Osteoblast (primary cell): ENCODE measurements around the gene ANO2. TPM values are rescaled to one million over a fixed set of nuclear protein-coding genes. Genes with fewer than 3 reads are reported as not detected.

Source experiments
- DNase-seq: peaks from one replicate; pipeline ENCODE4 v3.0.0; 2011; ENCODE audit warnings: low spot score, mixed read lengths; ENCODE audit not compliant: insufficient read length; ENCODE audit errors: missing footprints
- H2AFZ ChIP-seq: 2 replicates; pipeline ENCODE4 v1.6.0; 2011; ENCODE audit warnings: mild to moderate bottlenecking, low read length
- H3K27ac ChIP-seq: 2 replicates; pipeline ENCODE4 v1.5.1; 2011; ENCODE audit warnings: mild to moderate bottlenecking, low read depth, low read length, moderate library complexity
- H3K27me3 ChIP-seq: 2 replicates; pipeline ENCODE4 v1.6.0; 2012; ENCODE audit warnings: mild to moderate bottlenecking, control low read depth, inconsistent platforms, low read length, moderate library complexity; ENCODE audit not compliant: insufficient read depth
- H3K36me3 ChIP-seq: 2 replicates; pipeline ENCODE4 v1.5.1; 2011; ENCODE audit warnings: mild to moderate bottlenecking, low read length, control low read depth, moderate library complexity; ENCODE audit not compliant: insufficient read depth
- H3K4me1 ChIP-seq: 2 replicates; pipeline ENCODE4 v1.5.1; 2011; ENCODE audit warnings: mild to moderate bottlenecking, low read length, control low read depth, moderate library complexity; ENCODE audit not compliant: insufficient read depth
- H3K4me2 ChIP-seq: 2 replicates; pipeline ENCODE4 v1.6.0; 2011; ENCODE audit warnings: mild to moderate bottlenecking, low read length; ENCODE audit not compliant: insufficient read depth
- H3K4me3 ChIP-seq: fragments of 200-600 bp; sonication (generic); 3 replicates; pipeline ENCODE4 v1.5.1; 2012; ENCODE audit warnings: mild to moderate bottlenecking, low read length, inconsistent platforms; ENCODE audit not compliant: insufficient read depth
- H3K79me2 ChIP-seq: 2 replicates; pipeline ENCODE4 v1.6.0; 2012; ENCODE audit warnings: mild to moderate bottlenecking, low read length, control low read depth, inconsistent platforms; ENCODE audit not compliant: insufficient read depth
- H3K9me3 ChIP-seq: 2 replicates; pipeline ENCODE4 v1.5.1; 2011; ENCODE audit warnings: low read depth, low read length, control low read depth
- H4K20me1 ChIP-seq: 2 replicates; pipeline ENCODE4 v1.6.0; 2012; ENCODE audit warnings: mild to moderate bottlenecking, low read length, control low read depth; ENCODE audit not compliant: insufficient read depth
- total RNA-seq: library from RNA; depleted of rRNA; stranded (reverse); fragments of >200 nt; gene quantifications from 2 replicates; pipeline ENCODE4 v1.2.3, GENCODE V29; 2012
- TF ChIP-seq, protein P1 (sequence below): IDR thresholded peaks from 2 replicates; pipeline ENCODE4 v1.5.1; 2011; ENCODE audit warnings: mild to moderate bottlenecking, low read depth, low read length, moderate library complexity; ENCODE audit errors: extremely low read depth

Gene ANO2
- total RNA-seq, 1 donor, result under 0.01 TPM

DNA sequence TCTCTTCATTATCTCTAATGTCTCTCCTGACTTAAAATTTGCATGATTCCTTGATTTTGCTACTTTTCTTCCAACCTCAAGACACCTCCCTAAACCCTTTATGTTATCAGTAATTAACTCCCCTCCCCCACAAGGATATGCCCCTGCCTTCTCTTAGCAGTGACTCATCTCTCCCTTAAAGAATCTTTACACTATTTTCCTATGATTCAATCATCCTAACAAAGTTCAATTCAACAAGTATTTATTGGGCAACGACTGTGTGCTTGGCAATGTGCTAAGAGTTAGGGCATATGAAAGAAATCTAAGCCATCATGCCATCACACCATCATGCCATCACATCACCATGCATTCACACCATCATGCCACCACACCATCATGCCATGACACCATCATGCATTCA, 80.1 kb downstream of the ANO2 start:
- no peaks in the 10 kb centered on the region for H3K27me3 ChIP-seq
- no peaks in the 10 kb centered on the region for H3K4me1 ChIP-seq
- H3K36me3 ChIP-seq, result no peaks in the 10 kb centered on the region
- no peaks in the 10 kb centered on the region for H3K9me3 ChIP-seq
- DNase-seq, result no peak
- no peaks in the 10 kb centered on the region for H4K20me1 ChIP-seq
- TF ChIP-seq, protein P1, sequence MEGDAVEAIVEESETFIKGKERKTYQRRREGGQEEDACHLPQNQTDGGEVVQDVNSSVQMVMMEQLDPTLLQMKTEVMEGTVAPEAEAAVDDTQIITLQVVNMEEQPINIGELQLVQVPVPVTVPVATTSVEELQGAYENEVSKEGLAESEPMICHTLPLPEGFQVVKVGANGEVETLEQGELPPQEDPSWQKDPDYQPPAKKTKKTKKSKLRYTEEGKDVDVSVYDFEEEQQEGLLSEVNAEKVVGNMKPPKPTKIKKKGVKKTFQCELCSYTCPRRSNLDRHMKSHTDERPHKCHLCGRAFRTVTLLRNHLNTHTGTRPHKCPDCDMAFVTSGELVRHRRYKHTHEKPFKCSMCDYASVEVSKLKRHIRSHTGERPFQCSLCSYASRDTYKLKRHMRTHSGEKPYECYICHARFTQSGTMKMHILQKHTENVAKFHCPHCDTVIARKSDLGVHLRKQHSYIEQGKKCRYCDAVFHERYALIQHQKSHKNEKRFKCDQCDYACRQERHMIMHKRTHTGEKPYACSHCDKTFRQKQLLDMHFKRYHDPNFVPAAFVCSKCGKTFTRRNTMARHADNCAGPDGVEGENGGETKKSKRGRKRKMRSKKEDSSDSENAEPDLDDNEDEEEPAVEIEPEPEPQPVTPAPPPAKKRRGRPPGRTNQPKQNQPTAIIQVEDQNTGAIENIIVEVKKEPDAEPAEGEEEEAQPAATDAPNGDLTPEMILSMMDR, result no peak
- no peak overlapping the region for H3K4me3 ChIP-seq
- no peak overlapping the region for H3K27ac ChIP-seq
- no peak overlapping the region for H2AFZ ChIP-seq
- no peaks in the 10 kb centered on the region for H3K79me2 ChIP-seq
- H3K4me2 ChIP-seq, result no peak overlapping the region

DNA sequence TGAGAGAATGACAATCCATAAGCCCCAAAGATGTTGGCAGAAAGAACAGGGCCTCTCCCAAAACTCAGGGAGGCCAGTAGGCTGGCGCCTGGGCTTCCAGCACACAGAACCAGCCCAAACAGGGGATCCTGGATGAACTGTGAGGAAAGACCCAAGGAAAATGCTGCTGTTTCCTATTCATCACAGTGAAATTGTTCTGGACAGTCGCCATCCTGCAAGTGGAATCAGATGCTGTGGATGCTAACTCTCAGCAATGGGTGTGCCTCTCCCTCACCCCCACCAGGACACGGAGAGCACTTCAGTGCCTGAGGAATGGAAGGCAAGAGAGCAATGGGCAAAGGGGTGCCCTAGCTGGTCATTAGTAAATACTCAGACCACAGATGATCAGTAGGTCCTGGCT, 80.8 kb downstream of the ANO2 start:
- no peaks in the 10 kb centered on the region for H3K9me3 ChIP-seq
- no peaks in the 10 kb centered on the region for H4K20me1 ChIP-seq
- H3K4me3 ChIP-seq, result no peak overlapping the region
- no peak overlapping the region for H2AFZ ChIP-seq
- H3K4me2 ChIP-seq, result no peak overlapping the region
- H3K36me3 ChIP-seq, result no peaks in the 10 kb centered on the region
- TF ChIP-seq, protein P1, result no peak
- DNase-seq, result no peak
- no peaks in the 10 kb centered on the region for H3K79me2 ChIP-seq
- no peaks in the 10 kb centered on the region for H3K4me1 ChIP-seq
- no peaks in the 10 kb centered on the region for H3K27me3 ChIP-seq
- no peak overlapping the region for H3K27ac ChIP-seq

DNA sequence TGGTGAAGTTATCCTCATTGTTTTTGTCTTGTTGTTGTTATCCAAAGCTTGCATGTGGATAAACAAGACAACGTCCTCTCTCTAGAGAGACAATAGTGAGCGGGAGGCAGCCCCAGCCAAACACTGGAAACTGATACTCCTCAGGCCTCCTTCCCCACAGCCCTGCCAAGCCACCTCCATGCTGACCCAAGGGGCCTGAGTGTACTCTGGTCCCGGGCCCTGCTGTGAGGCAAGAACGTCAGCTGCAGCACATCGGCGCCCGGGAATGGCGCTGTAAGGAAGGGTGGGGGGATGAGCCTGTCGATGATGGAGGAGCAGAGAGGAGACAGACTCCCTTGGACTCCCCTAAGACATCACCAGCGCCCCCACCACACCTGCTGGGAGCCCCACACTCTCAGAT, 83.6 kb downstream of the ANO2 start:
- Histone ChIP-seq H3K4me2 (no peak overlapping the region), H2AFZ (no peak overlapping the region), H3K4me3 (no peak overlapping the region), H3K27ac (no peak overlapping the region), H3K9me3 (no peaks in the 10 kb centered on the region), H3K27me3 (no peaks in the 10 kb centered on the region), H3K79me2 (no peaks in the 10 kb centered on the region), H3K36me3 (no peaks in the 10 kb centered on the region), H4K20me1 (no peaks in the 10 kb centered on the region), H3K4me1 (no peaks in the 10 kb centered on the region)
- DNase-seq, result no peak
- TF ChIP-seq, protein P1, result no peak

DNA sequence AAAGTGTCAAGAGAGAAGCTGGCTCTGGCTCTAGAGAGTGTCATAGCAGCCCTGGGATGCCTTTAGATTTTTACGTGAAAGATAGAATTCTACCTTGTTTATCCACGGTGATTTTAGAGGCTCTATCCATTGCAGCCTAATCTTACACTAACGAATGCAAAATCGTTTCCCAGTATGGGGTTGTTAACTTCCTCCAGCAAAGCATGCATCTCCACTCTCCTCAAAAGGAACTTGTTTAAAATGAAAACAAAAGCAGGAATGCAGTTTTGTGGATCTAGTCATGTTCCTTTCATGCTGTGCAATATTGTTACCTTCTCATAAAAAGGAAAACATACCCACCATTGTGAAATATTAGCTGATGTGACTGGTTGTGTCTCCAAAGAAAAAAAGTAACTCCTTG, 88.4 kb downstream of the ANO2 start:
- TF ChIP-seq, protein P1, result no peak
- Histone ChIP-seq H3K9me3 (no peaks in the 10 kb centered on the region), H3K4me2 (no peak overlapping the region), H3K4me1 (no peaks in the 10 kb centered on the region), H3K27me3 (peaks cover 5% of the 10 kb centered on the region), H4K20me1 (no peaks in the 10 kb centered on the region), H3K27ac (no peak overlapping the region), H3K36me3 (no peaks in the 10 kb centered on the region), H3K4me3 (no peak overlapping the region), H3K79me2 (no peaks in the 10 kb centered on the region), H2AFZ (no peak overlapping the region)
- no peak for DNase-seq
